OCI-LY7 (cell line): Measurements from ENCODE around the gene TP53I11. TPM values are rescaled to one million over a fixed set of nuclear protein-coding genes. Genes with fewer than 3 reads are reported as not detected.

ENCODE experiments used
- BruUV-seq: library from RNA; stranded (reverse); fragments of 400-500 nt; replicated peaks from 2 replicates; lab custom pipeline; 2021; lab: Mats Ljungman, UMichigan
- CTCF ChIA-PET: fragments of 300-600 bp; sonication (Branson Sonifier 250); formaldehyde crosslinking; loops from one replicate; lab custom pipeline; 2022; ENCODE audit warnings: antibody characterized with exemption; ENCODE audit not compliant: unreplicated experiment; lab: Charles Lee
- POLR2A ChIA-PET: fragments of 300-600 bp; sonication (Branson Sonifier 250); formaldehyde crosslinking; loops from one replicate; lab custom pipeline; 2022; ENCODE audit warnings: antibody characterized with exemption; lab: Charles Lee
- DNase-seq: peaks from one replicate; pipeline ENCODE4 v3.0.0-alpha.2; 2015; ENCODE audit warnings: low spot score
- H2AFZ ChIP-seq: fragments of 200-600 bp; sonication (generic), shearing (Covaris generic); 2 replicates; pipeline ENCODE4 v1.6.1; 2014; ENCODE audit warnings: mild to moderate bottlenecking, antibody characterized with exemption, low read length, moderate library complexity
- H3K27ac ChIP-seq: fragments of 200-600 bp; sonication (generic); 2 replicates; pipeline ENCODE4 v1.5.1; 2014; ENCODE audit warnings: mixed run types, low read depth, mild to moderate bottlenecking, moderate library complexity, low read length, inconsistent platforms; ENCODE audit not compliant: poor library complexity, severe bottlenecking
- H3K36me3 ChIP-seq: fragments of 200-600 bp; sonication (generic); 2 replicates; pipeline ENCODE4 v1.6.1; 2014; ENCODE audit warnings: mild to moderate bottlenecking, antibody characterized with exemption, low read length, moderate library complexity, mixed read lengths; ENCODE audit not compliant: insufficient read depth
- H3K4me1 ChIP-seq: fragments of 200-600 bp; sonication (generic); 2 replicates; pipeline ENCODE4 v1.5.1; 2014; ENCODE audit warnings: mild to moderate bottlenecking, low read length; ENCODE audit not compliant: insufficient read depth, poor library complexity, severe bottlenecking
- H3K4me2 ChIP-seq: fragments of 200-600 bp; sonication (generic); 2 replicates; pipeline ENCODE4 v1.6.1; 2014; ENCODE audit warnings: mild to moderate bottlenecking, low read length
- H3K4me3 ChIP-seq: fragments of 200-600 bp; sonication (generic); 2 replicates; pipeline ENCODE4 v1.5.1; 2014; ENCODE audit warnings: mild to moderate bottlenecking, low read depth, low read length; ENCODE audit not compliant: poor library complexity, severe bottlenecking
- H3K79me2 ChIP-seq: fragments of 200-600 bp; sonication (generic); 2 replicates; pipeline ENCODE4 v1.6.1; 2016; ENCODE audit warnings: low read depth, mild to moderate bottlenecking, low read length, moderate library complexity, mixed read lengths; ENCODE audit not compliant: insufficient read depth
- H3K9me2 ChIP-seq: fragments of 200-600 bp; sonication (generic); 2 replicates; pipeline ENCODE4 v1.6.1; 2016; ENCODE audit warnings: mild to moderate bottlenecking, low read length, mixed read lengths; ENCODE audit not compliant: insufficient read depth
- H3K9me3 ChIP-seq: fragments of 200-600 bp; sonication (generic); 2 replicates; pipeline ENCODE4 v1.6.1; 2014; ENCODE audit warnings: mild to moderate bottlenecking, mixed run types, low read length, mixed read lengths
- H4K20me1 ChIP-seq: fragments of 200-600 bp; sonication (generic); 2 replicates; pipeline ENCODE4 v1.6.1; 2014; ENCODE audit warnings: mild to moderate bottlenecking, antibody characterized with exemption, low read length, moderate library complexity, mixed read lengths; ENCODE audit not compliant: insufficient read depth
- EZH2phosphoT487 ChIP-seq: fragments of 200-600 bp; sonication (generic); IDR thresholded peaks from 2 replicates; pipeline ENCODE4 v1.6.1; 2018; ENCODE audit warnings: low read depth, borderline replicate concordance, mild to moderate bottlenecking, mixed run types, antibody characterized with exemption, low read length, moderate library complexity, mixed read lengths
- intact Hi-C: fragments of 100-400 bp; cut with micrococcal nuclease; formaldehyde crosslinking; loops from one replicate; pipeline ENCODE4 v1.10.0; 2022; ENCODE audit not compliant: unreplicated experiment
- total RNA-seq, 2 experiments: library from RNA; depleted of rRNA in 1 of 2; stranded (reverse); fragments of >200 nt in 1 of 2; shearing (Covaris generic) in 1 of 2; gene quantifications; 2 replicates each; pipeline ENCODE4 v1.2.3, GENCODE V29; 2014 to 2022
- TF ChIP-seq, protein P1 (sequence below): fragments of 200-600 bp; sonication (generic); conservative IDR thresholded peaks from 2 replicates; pipeline ENCODE4 v1.5.1; 2014; ENCODE audit warnings: mild to moderate bottlenecking, antibody characterized with exemption, low read length, moderate library complexity, mixed read lengths

Gene TP53I11
- total RNA-seq, 2 experiments from 2014 or later = 0.25 to 0.51 TPM

DNA sequence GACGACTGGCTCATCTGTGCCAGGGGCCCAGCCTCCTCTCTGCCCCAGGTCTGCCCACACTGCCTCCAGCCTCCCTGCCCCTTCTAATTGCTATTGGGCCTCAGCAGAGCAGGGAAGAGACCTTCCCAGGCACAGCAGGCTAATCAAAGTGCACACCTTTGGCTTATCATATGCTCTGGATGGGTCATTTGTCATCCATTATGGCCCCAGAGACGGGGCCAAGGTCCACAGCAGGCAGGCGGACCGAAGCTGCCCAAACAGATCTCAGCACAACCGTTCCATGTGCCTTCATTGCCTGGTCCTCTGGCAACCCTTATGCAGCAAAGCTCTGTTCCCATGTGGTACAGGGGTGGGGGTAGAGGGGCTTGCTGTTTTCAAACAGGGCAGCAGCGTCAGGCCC lies 66.6 kb downstream of the TP53I11 start:
- CTCF ChIA-PET = interaction anchor here (0.5 kb wide), 1 partner anchor 540 kb away, joined by 3 read pairs; no protein-coding TSS in a partner anchor
- BruUV-seq = no TSS peak

DNA sequence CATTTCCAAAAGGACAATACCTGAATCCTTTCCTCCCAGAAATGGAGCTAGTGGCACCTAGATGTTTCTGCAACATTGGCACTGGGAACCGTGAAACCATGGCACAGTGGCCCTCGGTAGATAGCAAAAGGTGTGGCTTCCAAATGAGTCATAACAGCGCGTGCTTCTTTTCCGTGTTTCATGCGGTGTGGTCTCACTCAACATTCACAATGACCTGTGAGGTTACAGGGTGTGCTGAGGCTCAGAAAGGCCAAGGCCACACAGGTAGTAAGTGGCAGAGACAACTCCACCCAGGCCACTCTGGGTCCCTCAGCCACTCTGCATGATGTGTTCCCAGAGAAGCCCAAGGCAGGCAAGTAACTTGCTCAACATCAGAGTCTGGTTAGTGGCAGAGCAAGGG lies 67.4 kb downstream of the TP53I11 start:
- H3K79me2 ChIP-seq = no peaks in the 10 kb centered on the region
- H3K9me2 ChIP-seq = no peaks in the 10 kb centered on the region
- CTCF ChIA-PET = no interaction called here
- H3K27ac ChIP-seq = no peak overlapping the region
- POLR2A ChIA-PET = no interaction called here
- H3K4me1 ChIP-seq = no peaks in the 10 kb centered on the region
- no peaks in the 10 kb centered on the region for H3K36me3 ChIP-seq
- no peaks in the 10 kb centered on the region for H4K20me1 ChIP-seq
- H3K9me3 ChIP-seq = no peaks in the 10 kb centered on the region
- H3K4me3 ChIP-seq = no peak overlapping the region
- no peak for DNase-seq
- no peak for TF ChIP-seq EZH2phosphoT487
- TF ChIP-seq, protein P1, sequence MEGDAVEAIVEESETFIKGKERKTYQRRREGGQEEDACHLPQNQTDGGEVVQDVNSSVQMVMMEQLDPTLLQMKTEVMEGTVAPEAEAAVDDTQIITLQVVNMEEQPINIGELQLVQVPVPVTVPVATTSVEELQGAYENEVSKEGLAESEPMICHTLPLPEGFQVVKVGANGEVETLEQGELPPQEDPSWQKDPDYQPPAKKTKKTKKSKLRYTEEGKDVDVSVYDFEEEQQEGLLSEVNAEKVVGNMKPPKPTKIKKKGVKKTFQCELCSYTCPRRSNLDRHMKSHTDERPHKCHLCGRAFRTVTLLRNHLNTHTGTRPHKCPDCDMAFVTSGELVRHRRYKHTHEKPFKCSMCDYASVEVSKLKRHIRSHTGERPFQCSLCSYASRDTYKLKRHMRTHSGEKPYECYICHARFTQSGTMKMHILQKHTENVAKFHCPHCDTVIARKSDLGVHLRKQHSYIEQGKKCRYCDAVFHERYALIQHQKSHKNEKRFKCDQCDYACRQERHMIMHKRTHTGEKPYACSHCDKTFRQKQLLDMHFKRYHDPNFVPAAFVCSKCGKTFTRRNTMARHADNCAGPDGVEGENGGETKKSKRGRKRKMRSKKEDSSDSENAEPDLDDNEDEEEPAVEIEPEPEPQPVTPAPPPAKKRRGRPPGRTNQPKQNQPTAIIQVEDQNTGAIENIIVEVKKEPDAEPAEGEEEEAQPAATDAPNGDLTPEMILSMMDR = no peak
- intact Hi-C loops = no loop called here
- no peak overlapping the region for H2AFZ ChIP-seq
- no peak overlapping the region for H3K4me2 ChIP-seq
- BruUV-seq = no TSS peak

More for the DNA sequence above, 66.6 kb downstream of the TP53I11 start:
- H3K36me3 ChIP-seq = no peaks in the 10 kb centered on the region
- H3K9me2 ChIP-seq = no peaks in the 10 kb centered on the region
- no peak for DNase-seq
- H3K4me3 ChIP-seq = no peak overlapping the region
- H3K4me1 ChIP-seq = no peaks in the 10 kb centered on the region
- no peaks in the 10 kb centered on the region for H4K20me1 ChIP-seq
- no peak overlapping the region for H3K27ac ChIP-seq
- TF ChIP-seq, protein P1 = no peak
- no peak for TF ChIP-seq EZH2phosphoT487
- H3K79me2 ChIP-seq = no peaks in the 10 kb centered on the region
- no peak overlapping the region for H2AFZ ChIP-seq
- POLR2A ChIA-PET = no interaction called here
- intact Hi-C loops = no loop called here
- H3K9me3 ChIP-seq = no peaks in the 10 kb centered on the region
- no peak overlapping the region for H3K4me2 ChIP-seq

Other genes with a start within 250 kb of the TP53I11 start
- not detected in 2 replicates for gene TSPAN18, start 223.9 kb downstream of the TP53I11 start, total RNA-seq (2014; rRNA removed; shearing (Covaris generic))
- gene TSPAN18, start 223.9 kb downstream of the TP53I11 start, total RNA-seq (2022) = not detected in 2 replicates
- 2.2 and 4.5 TPM in 2 replicates for gene PRDM11, start 195.8 kb upstream of the TP53I11 start, total RNA-seq (2014; rRNA removed; shearing (Covaris generic))
- gene PRDM11, start 195.8 kb upstream of the TP53I11 start, total RNA-seq (2022) = 8.4 and 8.9 TPM in 2 replicates